ENCODE data around the gene PRPS1. TPM values are rescaled to one million over a fixed set of nuclear protein-coding genes. Genes with fewer than 3 reads are reported as not detected.
"Not testable (repeated sequence)": the region's sequence is repeated elsewhere in the genome, so short reads cannot be mapped to it uniquely, and the experiment has no call there.

The PRPS1 gene
- total RNA-seq, 1 donor from 2014 or later = 14.0 TPM

DNA sequence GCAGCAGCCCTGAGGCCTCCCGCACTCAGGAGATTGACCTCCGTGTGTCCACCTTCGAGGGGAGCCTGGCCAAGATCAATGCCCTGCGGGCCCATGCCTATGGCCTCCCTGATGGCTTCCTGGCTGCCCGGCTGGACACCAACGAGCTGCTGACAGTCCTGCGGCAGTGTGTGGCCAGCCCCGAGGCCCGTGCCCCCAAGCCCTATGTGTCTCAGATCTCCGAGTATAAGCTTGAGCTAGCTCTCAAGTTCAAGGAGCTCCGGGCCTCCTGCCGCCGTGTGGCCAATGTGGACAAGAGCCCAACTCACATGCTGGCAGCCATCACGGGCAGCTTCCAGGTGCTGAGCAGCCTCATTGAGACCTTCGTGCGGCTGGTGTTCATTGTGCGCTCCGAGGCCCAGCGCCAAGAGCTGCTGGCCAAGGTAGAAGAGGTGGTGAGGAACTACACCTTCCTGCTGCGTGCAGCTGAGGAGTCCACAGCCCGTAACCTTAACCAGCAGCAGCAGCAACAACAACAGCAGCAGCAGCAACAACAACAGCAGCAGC is 25.5 kb upstream of the PRPS1 start:
- intact Hi-C loops (cut with DNase I) = no loop called here
- no peak for DNase-seq (ENCODE audit: low spot score in 2 of 2)
- no peak for TF ChIP-seq CTCF (IDR thresholded peaks at IDR 0.05)
- Histone ChIP-seq H3K4me1 (no peaks in the 10 kb centered on the region), H3K9me3 (no peaks in the 10 kb centered on the region), H3K27ac (no peak overlapping the region), H3K4me3 (no peak overlapping the region), H3K36me3 (no peaks in the 10 kb centered on the region), H3K27me3 (no peaks in the 10 kb centered on the region)

DNA sequence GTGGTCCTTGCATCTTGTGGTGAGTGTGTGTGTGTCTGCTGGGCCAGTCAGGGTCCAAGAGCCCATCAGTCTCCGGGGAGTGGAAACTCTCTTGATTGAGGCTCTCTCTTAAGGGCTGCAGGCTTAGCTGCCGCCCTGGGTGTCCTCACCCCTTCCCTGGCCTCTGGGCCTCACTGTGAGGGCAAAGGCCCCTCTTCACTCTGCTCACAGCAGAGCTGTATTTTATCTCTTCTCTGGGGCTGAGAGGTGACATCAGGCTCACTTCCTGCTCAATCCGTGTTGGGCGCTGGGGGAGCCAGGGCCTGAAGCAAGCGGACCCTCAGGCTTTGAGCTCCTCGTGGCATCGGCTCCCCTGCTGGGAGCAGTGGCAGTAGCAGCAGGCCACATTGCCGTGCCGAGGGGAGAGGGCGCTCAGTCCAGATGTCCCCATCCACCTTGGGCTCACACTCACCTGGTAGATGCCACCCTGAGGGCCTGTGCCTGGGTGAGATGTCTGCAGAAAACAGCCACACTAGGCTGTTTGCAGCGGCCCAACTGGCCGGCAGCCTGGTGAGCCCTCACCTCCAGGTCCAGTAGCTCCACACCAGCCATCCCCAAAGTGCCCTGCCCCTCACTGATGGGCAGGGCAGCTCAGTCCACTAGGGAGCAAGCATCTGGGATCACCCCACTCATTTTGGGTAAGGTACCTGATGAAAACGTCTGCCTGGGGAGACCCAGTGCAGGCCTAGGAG is 24.7 kb upstream of the PRPS1 start:
- no peak for TF ChIP-seq CTCF (IDR thresholded peaks at IDR 0.05)
- Histone ChIP-seq H3K4me1 (no peaks in the 10 kb centered on the region), H3K27me3 (no peaks in the 10 kb centered on the region), H3K27ac (no peak overlapping the region), H3K9me3 (no peaks in the 10 kb centered on the region), H3K4me3 (no peak overlapping the region), H3K36me3 (no peaks in the 10 kb centered on the region)
- DNase-seq (ENCODE audit: low spot score in 2 of 2) = no peak
- intact Hi-C loops (cut with DNase I) = no loop called here

GRCh38 chrX:107609061-107609460 is 19.2 kb upstream of the PRPS1 start:
- H3K9me3 ChIP-seq; DNase-seq (ENCODE audit: low spot score in 2 of 2); H3K4me3 ChIP-seq; intact Hi-C loops (cut with DNase I); H3K27ac ChIP-seq; H3K4me1 ChIP-seq; H3K36me3 ChIP-seq; H3K27me3 ChIP-seq: not testable (repeated sequence)

DNA sequence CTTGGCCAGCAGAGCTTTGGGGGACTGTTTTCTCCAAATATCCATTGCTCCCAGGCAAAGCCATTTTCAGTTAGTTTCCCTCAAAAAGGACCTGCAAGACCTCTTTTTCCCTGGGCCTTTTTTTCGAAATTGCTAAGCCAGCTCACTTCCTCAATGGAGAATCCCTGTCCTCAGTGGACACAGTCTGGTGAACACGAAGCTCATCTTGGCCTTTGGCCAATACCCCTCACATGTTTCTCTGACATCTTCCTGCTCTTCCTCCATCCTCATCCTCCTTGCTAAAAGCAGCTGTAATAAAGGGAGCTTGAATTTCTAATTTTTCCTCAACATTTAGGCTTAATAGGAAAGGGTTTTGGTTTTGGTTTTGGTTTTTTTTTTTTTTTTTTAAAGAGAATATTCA is 17.6 kb upstream of the PRPS1 start:
- no peaks in the 10 kb centered on the region for H3K9me3 ChIP-seq
- H3K27me3 ChIP-seq = no peaks in the 10 kb centered on the region
- TF ChIP-seq CTCF (IDR thresholded peaks at IDR 0.05) = no peak
- H3K36me3 ChIP-seq = no peaks in the 10 kb centered on the region
- no peak overlapping the region for H3K4me3 ChIP-seq
- no peak for DNase-seq (ENCODE audit: low spot score in 2 of 2)
- intact Hi-C loops (cut with DNase I) = no loop called here
- H3K27ac ChIP-seq = no peak overlapping the region
- no peaks in the 10 kb centered on the region for H3K4me1 ChIP-seq

- no peak for TF ChIP-seq CTCF (IDR thresholded peaks at IDR 0.05)
- peaks cover 0 to 4% of the 10 kb centered on the region in 2 donors for H3K9me3 ChIP-seq
- DNase-seq (ENCODE audit: low spot score in 2 of 2) = no peak
- H3K27ac ChIP-seq = no peak overlapping the region
- intact Hi-C loops (cut with DNase I) = no loop called here
- H3K4me3 ChIP-seq = no peak overlapping the region
- no peaks in the 10 kb centered on the region for H3K4me1 ChIP-seq
- no peaks in the 10 kb centered on the region for H3K36me3 ChIP-seq
- no peaks in the 10 kb centered on the region for H3K27me3 ChIP-seq
These were observed 8.4 kb upstream of the PRPS1 start for GRCh38 chrX:107619885-107620322.

DNA sequence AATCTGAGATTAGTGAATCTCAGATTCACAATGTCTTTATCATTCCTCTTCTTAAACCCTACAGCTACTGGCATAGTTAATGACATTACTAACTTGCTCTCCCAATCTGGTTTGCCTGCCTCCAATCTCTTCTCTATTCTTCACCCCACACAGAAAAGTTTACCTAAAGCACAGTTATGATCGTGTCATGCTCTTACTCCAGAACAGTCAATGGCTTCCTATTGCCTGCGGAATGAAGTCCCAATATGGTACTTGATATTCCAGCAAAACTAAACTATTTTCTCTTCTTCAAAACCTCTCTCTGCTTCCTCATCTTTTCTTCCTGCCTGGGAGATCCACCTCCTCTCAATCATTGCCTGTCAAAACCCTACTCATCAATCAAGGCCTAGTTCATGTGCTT is 3.4 kb upstream of the PRPS1 start:
- no peaks in the 10 kb centered on the region for H3K27me3 ChIP-seq

More for the DNA sequence above, 3.4 kb upstream of the PRPS1 start:
- peaks cover 0 to 4% of the 10 kb centered on the region in 2 donors for H3K9me3 ChIP-seq
- intact Hi-C loops (cut with DNase I) = loop anchor here (5.0 kb wide), 2 partner anchors 467 to 623 kb away; partner anchors contain the start of genes ATG4A, MORC4 and PSMD10
- no peak overlapping the region for H3K27ac ChIP-seq
- no peaks in the 10 kb centered on the region for H3K4me1 ChIP-seq
- no peak for TF ChIP-seq CTCF (IDR thresholded peaks at IDR 0.05)
- no peak overlapping the region for H3K4me3 ChIP-seq
- DNase-seq (ENCODE audit: low spot score in 2 of 2) = no peak
- no peaks in the 10 kb centered on the region for H3K36me3 ChIP-seq

All from ascending aorta (tissue), 2 donors.